GM21381 (cell line): ENCODE data around the gene PCDHGA1.
A peak's percentile ranks its signal among the peaks of the same experiment; 100 is the strongest.
"Not testable (repeated sequence)": the region's sequence is repeated elsewhere in the genome, so short reads cannot be mapped to it uniquely, and the experiment has no call there.

Experiments
- ATAC-seq: cut with Tn5 transposase; IDR thresholded peaks from one replicate; pipeline ENCODE4 v1.9.1; 2021; ENCODE audit warnings: mild to moderate bottlenecking, moderate library complexity; ENCODE audit not compliant: unreplicated experiment

The PCDHGA1 gene

DNA sequence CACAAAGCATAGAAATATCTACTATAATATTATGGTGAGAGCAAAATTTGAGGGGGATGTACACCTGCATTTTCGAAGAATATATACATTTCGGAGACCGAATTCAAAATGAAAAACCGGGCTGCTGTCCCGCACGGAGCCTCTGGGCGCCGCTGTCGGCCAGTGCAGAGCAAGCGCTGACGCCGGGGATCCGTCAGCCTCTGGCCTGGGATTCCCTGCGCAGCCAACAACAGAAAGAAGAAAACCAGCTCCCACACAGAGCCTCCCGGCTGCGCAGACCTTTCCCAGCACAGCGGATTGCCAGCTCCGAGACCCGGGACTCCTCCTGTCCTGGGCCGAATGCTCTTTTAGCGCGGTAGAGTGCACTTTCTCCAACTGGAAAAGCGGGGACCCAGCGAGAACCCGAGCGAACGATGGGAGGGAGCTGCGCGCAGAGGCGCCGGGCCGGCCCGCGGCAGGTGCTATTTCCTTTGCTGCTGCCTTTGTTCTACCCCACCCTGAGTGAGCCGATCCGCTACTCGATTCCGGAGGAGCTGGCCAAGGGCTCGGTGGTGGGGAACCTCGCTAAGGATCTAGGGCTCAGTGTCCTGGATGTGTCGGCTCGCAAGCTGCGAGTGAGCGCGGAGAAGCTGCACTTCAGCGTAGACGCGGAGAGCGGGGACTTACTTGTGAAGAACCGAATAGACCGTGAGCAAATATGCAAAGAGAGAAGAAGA is 77.6 kb downstream of the PCDHGA1 start, which contains the start of gene PCDHGB6:
Gene PCDHGB6 (plus strand): TSS at position 232 of the 716 bp plus-strand sequence. CDS start 182 bp downstream, at position 414.
- ATAC-seq = not testable (repeated sequence)

DNA sequence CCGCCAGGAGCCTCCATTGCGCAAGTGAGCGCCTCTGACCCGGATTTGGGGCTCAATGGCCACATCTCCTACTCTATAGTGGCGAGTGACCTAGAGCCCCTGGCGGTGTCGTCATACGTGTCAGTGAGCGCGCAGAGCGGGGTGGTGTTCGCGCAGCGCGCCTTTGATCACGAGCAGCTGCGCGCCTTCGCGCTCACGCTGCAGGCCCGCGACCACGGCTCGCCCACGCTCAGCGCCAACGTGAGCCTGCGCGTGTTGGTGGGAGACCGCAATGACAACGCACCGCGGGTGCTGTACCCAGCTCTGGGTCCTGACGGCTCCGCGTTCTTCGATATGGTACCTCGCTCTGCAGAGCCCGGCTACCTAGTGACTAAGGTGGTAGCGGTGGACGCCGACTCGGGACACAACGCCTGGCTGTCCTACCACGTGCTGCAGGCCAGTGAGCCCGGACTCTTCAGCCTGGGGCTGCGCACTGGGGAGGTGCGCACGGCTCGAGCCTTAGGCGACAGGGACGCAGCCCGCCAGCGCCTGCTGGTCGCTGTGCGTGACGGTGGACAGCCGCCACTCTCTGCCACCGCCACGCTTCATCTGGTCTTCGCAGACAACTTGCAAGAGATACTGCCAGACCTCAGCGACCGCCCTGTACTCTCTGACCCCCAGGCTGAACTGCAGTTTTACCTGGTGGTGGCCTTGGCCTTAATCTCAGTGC is 79.4 kb downstream of the PCDHGA1 start:
- ATAC-seq = no peak

DNA sequence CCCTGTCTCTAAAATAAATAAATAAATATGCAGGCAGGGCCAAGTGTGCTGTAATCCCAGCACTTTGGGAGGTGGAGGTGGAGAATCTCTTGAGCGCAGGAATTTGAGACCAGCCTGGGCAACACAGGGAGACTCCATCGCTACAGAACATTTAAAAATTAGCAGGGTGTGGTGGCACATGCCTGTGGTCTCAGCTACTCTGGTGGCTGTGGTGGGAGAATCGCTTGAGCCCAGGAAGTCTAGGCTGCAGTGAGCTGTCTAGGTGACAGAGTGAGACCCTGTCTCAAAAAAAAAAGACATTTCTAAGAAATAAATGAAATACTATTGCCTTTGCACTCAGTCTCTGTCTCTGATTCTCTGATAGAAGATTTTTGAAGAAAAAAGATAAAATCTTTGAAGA is 81.3 kb downstream of the PCDHGA1 start:
- no peak for ATAC-seq

DNA sequence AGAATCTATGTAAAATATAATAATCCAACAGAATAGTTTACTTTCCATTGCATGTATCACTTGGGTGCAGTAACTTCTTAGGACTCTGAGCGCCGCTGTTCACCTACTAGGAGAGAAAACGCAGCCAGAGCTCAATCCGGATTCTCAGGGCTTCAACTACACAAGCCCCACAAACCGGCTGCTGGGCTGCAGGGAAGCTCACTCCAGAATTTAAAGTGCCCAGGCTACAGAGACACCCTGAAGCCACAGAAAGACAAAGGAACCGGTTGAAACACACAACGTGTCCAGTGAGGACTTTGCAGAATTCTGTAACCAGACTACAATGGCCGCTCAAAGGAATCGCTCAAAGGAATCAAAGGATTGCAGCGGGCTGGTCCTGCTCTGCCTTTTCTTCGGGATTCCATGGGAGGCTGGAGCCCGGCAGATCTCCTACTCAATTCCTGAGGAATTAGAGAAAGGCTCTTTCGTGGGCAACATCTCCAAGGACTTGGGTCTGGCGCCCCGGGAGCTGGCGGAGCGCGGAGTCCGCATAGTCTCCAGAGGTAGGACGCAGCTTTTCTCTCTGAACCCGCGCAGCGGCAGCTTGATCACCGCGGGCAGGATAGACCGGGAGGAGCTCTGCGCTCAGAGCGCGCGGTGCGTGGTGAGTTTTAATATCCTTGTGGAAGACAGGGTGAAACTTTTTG is 82.7 kb downstream of the PCDHGA1 start, which contains the start of gene PCDHGA10:
Gene PCDHGA10 (plus strand): TSS at position 134 of the 686 bp plus-strand sequence. CDS start 189 bp downstream, at position 323.
- peak; percentile 69 for ATAC-seq

DNA sequence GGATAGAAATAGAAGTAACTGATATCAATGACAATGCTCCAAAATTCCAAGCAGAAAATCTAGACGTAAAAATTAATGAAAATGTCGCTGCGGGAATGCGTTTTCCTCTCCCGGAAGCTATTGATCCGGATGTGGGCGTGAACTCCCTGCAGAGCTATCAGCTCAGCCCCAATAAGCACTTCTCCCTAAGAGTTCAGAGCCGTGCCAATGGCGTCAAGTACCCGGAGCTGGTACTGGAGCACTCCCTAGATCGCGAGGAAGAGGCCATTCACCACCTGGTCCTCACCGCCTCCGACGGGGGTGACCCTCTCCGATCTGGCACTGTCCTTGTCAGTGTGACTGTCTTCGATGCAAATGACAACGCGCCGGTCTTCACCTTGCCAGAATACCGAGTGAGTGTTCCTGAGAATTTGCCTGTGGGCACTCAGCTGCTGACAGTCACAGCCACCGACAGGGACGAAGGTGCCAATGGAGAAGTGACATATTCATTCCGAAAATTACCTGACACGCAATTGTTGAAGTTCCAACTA is 83.3 kb downstream of the PCDHGA1 start:
- ATAC-seq = no peak

DNA sequence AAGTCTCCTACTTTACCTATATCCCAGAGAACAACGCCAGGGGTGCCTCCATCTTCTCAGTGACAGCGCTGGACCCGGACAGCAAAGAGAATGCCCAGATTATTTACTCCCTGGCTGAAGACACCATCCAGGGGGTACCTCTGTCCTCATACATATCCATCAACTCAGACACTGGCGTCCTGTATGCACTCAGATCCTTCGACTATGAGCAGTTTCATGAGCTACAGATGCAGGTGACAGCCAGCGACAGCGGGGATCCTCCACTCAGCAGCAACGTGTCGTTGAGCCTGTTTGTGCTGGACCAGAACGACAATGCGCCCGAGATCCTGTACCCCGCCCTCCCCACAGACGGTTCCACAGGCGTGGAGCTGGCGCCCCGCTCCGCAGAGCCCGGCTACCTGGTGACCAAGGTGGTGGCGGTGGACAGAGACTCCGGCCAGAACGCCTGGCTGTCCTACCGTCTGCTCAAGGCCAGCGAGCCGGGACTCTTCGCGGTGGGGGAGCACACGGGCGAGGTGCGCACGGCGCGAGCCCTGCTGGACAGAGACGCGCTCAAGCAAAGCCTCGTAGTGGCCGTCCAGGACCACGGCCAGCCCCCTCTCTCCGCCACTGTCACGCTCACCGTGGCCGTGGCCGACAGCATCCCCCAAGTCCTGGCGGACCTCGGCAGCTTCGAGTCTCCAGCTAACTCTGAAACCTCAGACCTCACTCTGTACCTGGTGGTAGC is 84.4 kb downstream of the PCDHGA1 start:
- ATAC-seq = not testable (repeated sequence)

DNA sequence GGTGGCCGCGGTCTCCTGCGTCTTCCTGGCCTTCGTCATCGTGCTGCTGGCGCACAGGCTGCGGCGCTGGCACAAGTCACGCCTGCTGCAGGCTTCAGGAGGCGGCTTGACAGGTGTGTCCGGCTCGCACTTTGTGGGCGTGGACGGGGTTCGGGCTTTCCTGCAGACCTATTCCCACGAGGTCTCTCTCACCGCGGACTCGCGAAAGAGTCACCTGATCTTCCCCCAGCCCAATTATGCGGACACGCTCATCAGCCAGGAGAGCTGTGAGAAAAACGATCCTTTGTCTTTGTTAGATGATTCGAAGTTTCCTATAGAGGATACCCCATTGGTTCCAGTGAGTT is 84.9 kb downstream of the PCDHGA1 start:
- not testable (repeated sequence) for ATAC-seq

DNA sequence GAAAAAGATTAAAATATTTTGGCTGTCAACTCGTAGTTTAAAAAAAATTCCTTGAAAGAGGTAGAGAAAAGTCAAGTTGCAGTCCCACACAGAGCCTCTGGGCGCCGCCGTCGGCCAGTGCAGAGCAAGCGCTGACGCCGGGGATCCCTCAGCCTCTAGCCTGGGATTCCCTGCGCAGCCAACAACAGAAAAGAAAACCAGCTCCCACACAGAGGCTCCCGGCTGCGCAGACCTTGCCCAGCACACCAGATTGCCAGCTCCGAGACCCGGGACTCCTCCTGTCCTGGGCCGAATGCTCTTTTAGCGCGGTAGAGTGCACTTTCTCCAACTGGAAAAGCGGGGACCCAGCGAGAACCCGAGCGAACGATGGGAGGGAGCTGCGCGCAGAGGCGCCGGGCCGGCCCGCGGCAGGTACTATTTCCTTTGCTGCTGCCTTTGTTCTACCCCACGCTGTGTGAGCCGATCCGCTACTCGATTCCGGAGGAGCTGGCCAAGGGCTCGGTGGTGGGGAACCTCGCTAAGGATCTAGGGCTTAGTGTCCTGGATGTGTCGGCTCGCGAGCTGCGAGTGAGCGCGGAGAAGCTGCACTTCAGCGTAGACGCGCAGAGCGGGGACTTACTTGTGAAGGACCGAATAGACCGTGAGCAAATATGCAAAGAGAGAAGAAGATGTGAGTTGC is 87.3 kb downstream of the PCDHGA1 start, which contains the start of gene PCDHGB7:
Gene PCDHGB7 (plus strand): TSS at position 184 of the 679 bp plus-strand sequence. CDS start 183 bp downstream, at position 367.
- ATAC-seq = peak; percentile 79

DNA sequence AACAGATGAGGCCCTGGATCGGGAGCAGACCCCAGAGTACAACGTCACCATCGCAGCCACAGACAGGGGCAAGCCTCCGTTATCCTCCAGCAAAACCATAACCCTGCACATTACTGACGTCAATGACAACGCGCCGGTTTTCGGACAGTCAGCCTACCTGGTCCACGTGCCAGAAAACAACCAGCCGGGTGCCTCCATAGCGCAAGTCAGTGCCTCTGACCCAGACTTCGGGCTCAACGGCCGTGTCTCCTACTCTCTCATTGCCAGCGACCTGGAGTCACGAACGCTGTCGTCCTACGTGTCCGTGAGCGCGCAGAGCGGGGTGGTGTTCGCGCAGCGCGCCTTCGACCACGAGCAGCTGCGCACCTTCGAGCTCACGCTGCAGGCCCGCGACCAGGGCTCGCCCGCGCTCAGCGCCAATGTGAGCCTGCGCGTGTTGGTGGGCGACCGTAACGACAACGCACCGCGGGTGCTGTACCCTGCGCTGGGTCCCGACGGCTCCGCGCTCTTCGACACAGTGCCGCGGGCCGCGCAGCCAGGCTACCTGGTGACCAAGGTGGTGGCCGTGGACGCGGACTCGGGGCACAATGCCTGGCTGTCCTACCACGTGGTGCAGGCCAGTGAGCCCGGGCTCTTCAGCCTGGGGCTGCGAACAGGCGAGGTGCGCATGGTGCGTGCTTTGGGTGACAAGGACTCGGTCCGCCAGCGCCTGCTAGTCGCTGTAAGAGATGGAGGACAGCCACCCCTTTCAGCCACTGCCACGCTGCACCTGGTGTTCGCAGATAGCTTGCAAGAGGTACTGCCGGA is 89.0 kb downstream of the PCDHGA1 start:
- ATAC-seq = no peak

DNA sequence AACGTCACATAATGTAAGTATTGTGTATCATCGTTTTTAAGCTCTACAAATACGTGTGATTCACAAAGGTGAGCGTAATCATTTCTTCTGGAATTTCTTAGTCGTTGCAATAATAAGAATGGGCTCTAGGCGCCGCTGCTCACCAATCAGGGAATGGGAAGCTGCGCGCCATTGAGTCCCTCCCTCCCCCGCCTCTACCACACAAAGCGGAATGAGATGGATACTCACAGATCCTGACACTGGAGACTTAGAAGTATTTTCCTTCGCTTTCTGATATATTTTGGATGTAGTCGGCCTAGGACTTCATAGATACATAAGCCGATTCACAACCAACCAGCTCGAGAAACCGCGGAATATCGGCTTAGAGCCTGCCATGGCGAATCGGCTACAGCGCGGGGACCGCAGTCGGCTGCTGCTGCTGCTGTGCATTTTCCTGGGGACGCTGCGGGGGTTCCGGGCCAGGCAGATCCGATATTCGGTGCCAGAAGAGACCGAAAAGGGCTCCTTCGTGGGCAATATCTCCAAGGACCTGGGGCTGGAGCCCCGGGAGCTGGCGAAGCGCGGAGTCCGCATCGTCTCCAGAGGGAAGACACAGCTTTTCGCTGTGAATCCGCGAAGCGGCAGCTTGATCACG is 90.7 kb downstream of the PCDHGA1 start, which contains the start of gene PCDHGA11:
Gene PCDHGA11 (plus strand): TSS at position 197 of the 634 bp plus-strand sequence. CDS start 177 bp downstream, at position 374.
- ATAC-seq = no peak

DNA sequence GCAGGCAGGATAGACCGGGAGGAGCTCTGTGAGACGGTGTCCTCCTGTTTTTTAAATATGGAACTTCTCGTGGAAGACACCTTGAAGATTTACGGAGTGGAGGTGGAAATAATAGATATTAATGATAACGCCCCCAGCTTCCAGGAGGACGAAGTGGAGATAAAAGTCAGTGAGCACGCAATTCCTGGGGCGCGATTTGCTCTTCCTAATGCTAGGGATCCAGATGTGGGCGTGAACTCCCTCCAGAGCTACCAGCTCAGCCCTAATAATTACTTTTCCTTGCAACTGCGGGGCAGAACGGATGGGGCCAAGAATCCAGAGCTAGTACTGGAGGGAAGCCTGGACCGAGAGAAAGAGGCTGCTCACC is 91.2 kb downstream of the PCDHGA1 start:
- ATAC-seq = no peak

DNA sequence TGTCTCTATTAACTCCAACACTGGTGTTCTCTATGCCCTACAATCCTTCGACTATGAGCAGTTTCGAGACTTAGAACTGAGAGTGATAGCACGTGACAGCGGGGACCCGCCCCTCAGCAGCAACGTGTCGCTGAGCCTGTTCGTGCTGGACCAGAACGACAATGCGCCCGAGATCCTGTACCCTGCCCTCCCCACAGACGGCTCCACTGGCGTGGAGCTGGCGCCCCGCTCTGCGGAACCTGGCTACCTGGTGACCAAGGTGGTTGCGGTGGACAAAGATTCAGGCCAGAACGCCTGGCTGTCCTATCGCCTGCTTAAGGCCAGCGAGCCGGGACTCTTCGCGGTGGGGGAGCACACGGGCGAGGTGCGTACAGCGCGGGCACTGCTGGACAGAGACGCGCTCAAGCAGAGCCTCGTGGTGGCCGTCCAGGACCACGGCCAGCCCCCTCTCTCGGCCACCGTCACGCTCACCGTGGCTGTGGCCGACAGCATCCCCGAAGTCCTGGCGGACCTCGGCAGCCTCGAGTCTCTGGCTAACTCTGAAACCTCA is 92.5 kb downstream of the PCDHGA1 start:
- no peak for ATAC-seq

DNA sequence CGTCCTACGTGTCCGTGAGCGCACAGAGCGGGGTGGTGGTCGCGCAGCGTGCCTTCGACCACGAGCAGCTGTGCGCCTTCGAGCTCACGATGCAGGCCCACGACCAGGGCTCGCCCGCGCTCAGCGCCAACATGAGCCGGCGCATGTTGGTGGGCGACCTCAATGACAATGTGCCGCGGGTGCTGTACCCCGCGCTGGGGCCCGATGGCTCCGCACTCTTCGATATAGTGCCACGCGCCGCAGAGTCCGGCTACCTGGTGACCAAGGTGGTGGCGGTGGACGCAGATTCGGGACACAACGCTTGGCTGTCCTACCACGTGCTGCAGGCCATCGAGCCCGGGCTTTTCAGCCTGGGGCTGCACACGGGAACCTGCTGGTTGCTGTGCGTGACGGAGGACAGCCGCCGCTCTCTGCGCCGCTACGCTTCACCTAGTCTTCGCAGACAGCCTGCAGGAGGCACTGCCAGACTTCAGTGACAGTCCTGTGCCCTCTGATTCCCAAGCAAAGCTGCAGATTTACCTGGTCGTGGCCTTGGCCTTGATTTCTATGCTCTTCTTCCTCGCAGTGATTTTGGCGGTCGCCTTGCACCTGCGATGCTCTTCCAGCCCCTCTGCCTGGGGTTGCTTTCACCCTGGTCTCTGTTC is 97.6 kb downstream of the PCDHGA1 start:
- ATAC-seq = no peak

DNA sequence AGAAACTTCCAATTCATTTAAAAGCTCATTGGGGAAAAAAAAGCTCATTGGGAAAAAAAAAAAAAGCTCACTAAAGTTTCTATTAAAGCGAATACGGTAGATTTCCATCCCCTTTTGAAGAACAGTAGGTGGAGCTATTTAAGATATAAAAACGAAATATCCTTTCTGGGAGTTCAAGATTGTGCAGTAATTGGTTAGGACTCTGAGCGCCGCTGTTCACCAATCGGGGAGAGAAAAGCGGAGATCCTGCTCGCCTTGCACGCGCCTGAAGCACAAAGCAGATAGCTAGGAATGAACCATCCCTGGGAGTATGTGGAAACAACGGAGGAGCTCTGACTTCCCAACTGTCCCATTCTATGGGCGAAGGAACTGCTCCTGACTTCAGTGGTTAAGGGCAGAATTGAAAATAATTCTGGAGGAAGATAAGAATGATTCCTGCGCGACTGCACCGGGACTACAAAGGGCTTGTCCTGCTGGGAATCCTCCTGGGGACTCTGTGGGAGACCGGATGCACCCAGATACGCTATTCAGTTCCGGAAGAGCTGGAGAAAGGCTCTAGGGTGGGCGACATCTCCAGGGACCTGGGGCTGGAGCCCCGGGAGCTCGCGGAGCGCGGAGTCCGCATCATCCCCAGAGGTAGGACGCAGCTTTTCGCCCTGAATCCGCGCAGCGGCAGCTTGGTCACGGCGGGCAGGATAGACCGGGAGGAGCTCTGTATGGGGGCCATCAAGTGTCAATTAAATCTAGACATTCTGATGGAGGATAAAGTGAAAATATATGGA is 100.2 kb downstream of the PCDHGA1 start, which contains the start of gene PCDHGA12:
Gene PCDHGA12 (plus strand): TSS at position 176 of the 782 bp plus-strand sequence. CDS start 253 bp downstream, at position 429.
- peak; percentile 71 for ATAC-seq

DNA sequence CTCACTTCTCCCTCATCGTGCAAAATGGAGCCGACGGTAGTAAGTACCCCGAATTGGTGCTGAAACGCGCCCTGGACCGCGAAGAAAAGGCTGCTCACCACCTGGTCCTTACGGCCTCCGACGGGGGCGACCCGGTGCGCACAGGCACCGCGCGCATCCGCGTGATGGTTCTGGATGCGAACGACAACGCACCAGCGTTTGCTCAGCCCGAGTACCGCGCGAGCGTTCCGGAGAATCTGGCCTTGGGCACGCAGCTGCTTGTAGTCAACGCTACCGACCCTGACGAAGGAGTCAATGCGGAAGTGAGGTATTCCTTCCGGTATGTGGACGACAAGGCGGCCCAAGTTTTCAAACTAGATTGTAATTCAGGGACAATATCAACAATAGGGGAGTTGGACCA is 101.0 kb downstream of the PCDHGA1 start:
- ATAC-seq = no peak

DNA sequence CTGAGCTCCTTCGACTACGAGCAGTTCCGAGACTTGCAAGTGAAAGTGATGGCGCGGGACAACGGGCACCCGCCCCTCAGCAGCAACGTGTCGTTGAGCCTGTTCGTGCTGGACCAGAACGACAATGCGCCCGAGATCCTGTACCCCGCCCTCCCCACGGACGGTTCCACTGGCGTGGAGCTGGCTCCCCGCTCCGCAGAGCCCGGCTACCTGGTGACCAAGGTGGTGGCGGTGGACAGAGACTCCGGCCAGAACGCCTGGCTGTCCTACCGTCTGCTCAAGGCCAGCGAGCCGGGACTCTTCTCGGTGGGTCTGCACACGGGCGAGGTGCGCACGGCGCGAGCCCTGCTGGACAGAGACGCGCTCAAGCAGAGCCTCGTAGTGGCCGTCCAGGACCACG is 102.0 kb downstream of the PCDHGA1 start:
- not testable (repeated sequence) for ATAC-seq

DNA sequence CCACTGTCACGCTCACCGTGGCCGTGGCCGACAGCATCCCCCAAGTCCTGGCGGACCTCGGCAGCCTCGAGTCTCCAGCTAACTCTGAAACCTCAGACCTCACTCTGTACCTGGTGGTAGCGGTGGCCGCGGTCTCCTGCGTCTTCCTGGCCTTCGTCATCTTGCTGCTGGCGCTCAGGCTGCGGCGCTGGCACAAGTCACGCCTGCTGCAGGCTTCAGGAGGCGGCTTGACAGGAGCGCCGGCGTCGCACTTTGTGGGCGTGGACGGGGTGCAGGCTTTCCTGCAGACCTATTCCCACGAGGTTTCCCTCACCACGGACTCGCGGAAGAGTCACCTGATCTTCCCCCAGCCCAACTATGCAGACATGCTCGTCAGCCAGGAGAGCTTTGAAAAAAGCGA is 102.4 kb downstream of the PCDHGA1 start:
- not testable (repeated sequence) for ATAC-seq
